ENCODE data around the gene ALDOB. TPM values are rescaled to one million over a fixed set of nuclear protein-coding genes. Genes with fewer than 3 reads are reported as not detected.

The ALDOB gene
- total and polyA plus RNA-seq, 2 of the 13 experiments (the other 11 are each of a cell fraction or from before 2014, with no cell fraction given) = 0.29 to 0.97 TPM

- no peak for TF ChIP-seq THAP9 (CRISPR knock-in tag; IDR thresholded peaks at IDR 0.05; ENCODE audit: borderline replicate concordance)
- TF ChIP-seq ZSCAN21 (CRISPR knock-in tag; IDR thresholded peaks at IDR 0.05; ENCODE audit: borderline replicate concordance) = no peak
- TF ChIP-seq MAZ (IDR thresholded peaks at IDR 0.05; ENCODE audit: borderline replicate concordance, low read depth, low read length) = no peak
- no peak for TF ChIP-seq MAZ (CRISPR knock-in tag; IDR thresholded peaks at IDR 0.05; ENCODE audit: low read depth)
- no peak; the same call in 1 of the 2 replicates for TF ChIP-seq ZNF788 (CRISPR knock-in tag; IDR thresholded peaks at IDR 0.05; ENCODE audit: borderline replicate concordance)
- no peak for TF ChIP-seq U2AF1 (optimal IDR thresholded peaks at IDR 0.05; ENCODE audit: low read depth, low read length)
- TF ChIP-seq RBM39 (IDR thresholded peaks at IDR 0.05; ENCODE audit: low read depth, low read length, poor library complexity, severe bottlenecking) = no peak
- no peak for TF ChIP-seq DMTF1 (CRISPR knock-in tag; IDR thresholded peaks at IDR 0.05)
- peak; percentile 87; the same call in 1 of the 2 replicates for TF ChIP-seq ZNF503 (CRISPR knock-in tag; IDR thresholded peaks at IDR 0.05)
- TF ChIP-seq PRPF4 (IDR thresholded peaks at IDR 0.05; ENCODE audit: low read depth, low read length, poor library complexity, severe bottlenecking) = no peak
- TF ChIP-seq, protein P1, sequence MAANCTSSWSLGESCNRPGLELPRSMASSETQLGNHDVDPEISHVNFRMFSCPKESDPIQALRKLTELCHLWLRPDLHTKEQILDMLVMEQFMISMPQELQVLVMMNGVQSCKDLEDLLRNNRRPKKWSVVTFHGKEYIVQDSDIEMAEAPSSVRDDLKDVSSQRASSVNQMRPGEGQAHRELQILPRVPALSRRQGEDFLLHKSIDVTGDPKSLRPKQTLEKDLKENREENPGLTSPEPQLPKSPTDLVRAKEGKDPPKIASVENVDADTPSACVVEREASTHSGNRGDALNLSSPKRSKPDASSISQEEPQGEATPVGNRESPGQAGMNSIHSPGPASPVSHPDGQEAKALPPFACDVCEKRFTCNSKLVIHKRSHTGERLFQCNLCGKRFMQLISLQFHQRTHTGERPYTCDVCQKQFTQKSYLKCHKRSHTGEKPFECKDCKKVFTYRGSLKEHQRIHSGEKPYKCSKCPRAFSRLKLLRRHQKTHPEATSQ (CRISPR knock-in tag; IDR thresholded peaks at IDR 0.05; ENCODE audit: borderline replicate concordance) = peak; percentile 60; the same call in 1 of the 2 replicates
- TF ChIP-seq ZNF550 (CRISPR knock-in tag; IDR thresholded peaks at IDR 0.05; ENCODE audit: borderline replicate concordance) = no peak
- TF ChIP-seq ZFP41 (CRISPR knock-in tag; IDR thresholded peaks at IDR 0.05; ENCODE audit: borderline replicate concordance) = no peak
- TF ChIP-seq ESRRA (CRISPR knock-in tag; IDR thresholded peaks at IDR 0.05; ENCODE audit: low read depth) = peak; percentile 44; the same call in 1 of the 2 replicates
- no peak for TF ChIP-seq ZBTB8A (CRISPR knock-in tag; IDR thresholded peaks at IDR 0.05; ENCODE audit: borderline replicate concordance, low read depth)
- TF ChIP-seq SYNCRIP (IDR thresholded peaks at IDR 0.05; ENCODE audit: insufficient read depth, low read depth, low read length) = no peak
- peak; percentile 33; the same call in 1 of the 2 replicates for TF ChIP-seq SMC3 (IDR thresholded peaks at IDR 0.05; ENCODE audit: low read length)
- TF ChIP-seq EED (CRISPR knock-in tag; IDR thresholded peaks at IDR 0.05) = no peak
- TF ChIP-seq ZNF768 (CRISPR knock-in tag; IDR thresholded peaks at IDR 0.05) = no peak
- peak; percentile 45; the same call in 1 of the 2 replicates for TF ChIP-seq ZNF205 (CRISPR knock-in tag; IDR thresholded peaks at IDR 0.05)
- TF ChIP-seq NFE2 (CRISPR knock-in tag; IDR thresholded peaks at IDR 0.05) = no peak
These were observed 13.9 kb downstream of the ALDOB start (continued) for GRCh38 chr9:101421653-101422065.
